GM21737 (cell line): Measurements from ENCODE around the gene GRIN2A.
"Not testable (repeated sequence)": the region's sequence is repeated elsewhere in the genome, so short reads cannot be mapped to it uniquely, and the experiment has no call there.

ENCODE experiments used
- ATAC-seq: cut with Tn5 transposase; IDR thresholded peaks from one replicate; pipeline ENCODE4 v1.9.1; 2021; ENCODE audit warnings: mild to moderate bottlenecking, moderate library complexity; ENCODE audit not compliant: unreplicated experiment

The GRIN2A gene

DNA sequence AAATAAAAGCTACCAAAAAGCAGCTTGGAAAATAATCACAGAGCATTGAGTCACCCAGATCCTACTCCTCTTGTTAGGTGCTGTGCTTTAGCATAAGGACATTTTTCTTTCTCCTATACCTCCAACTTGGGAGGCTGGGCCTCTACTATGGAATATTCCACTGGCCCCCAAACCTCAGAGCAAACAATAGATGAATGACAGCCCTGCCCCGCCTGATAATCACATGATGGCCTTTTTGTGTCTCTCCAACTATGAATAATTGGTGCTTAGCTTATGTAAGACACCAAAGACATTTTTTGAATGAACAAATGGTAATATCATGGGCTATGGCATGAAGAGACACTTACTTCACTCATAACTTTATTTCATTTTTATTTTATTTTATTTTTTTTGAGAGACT is 250.2 kb downstream of the GRIN2A start:
- ATAC-seq = no peak

DNA sequence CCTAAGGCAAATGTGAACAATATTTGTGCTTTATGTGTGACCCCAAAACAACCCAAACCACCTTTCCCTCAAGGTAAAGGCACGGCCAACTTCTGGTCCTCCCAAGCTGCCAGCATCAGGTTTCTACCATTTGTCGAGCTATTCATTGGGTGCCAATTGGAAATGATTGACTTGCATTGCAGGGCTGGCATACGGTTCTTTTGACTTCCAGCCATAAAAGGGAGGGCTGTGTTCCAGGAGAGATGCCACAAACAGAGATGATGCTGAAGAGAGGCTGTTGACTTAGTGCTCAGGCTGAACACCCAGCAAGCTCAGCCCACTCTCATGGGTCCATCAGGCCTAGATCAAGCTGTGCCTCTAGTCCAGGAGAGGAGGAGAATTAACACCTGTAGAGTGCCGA is 252.4 kb downstream of the GRIN2A start:
- no peak for ATAC-seq

DNA sequence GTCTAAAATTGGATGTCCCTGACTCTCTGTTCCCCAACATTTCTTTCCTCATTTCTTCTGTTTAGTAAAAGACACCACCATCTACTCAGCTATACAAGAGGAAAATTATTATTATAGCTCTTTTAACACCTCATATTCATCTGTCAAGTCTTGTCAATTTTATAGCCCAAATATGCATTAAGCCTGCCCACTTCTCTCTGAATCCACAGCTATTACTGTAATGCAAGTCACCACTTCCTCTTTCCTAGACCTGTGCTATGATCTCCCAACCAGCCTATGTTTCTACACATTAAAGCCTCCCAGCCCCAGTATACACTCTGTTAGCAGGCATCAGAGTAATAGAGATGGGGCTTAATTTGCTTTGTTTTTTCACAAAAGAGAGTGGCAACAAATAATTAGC is 252.9 kb downstream of the GRIN2A start:
- no peak for ATAC-seq

DNA sequence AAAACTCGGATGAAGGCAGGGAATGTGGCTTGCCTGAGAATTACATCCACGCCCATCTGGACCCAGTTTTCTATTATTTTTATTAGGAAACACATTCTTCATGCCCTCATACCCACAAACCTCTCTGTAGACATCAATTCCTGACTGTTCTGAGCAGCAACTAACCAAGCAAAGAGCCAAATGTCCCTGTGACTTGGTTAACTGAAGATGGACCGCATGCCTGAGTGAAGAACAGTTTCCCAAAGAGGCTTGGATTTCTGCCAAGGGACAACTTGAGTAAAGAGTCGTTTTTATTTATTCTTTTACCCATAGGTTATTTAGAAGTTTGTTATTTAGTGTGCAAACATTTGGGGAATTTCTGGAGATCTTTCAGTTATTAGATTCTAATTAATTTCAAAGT is 259.8 kb downstream of the GRIN2A start:
- no peak for ATAC-seq

DNA sequence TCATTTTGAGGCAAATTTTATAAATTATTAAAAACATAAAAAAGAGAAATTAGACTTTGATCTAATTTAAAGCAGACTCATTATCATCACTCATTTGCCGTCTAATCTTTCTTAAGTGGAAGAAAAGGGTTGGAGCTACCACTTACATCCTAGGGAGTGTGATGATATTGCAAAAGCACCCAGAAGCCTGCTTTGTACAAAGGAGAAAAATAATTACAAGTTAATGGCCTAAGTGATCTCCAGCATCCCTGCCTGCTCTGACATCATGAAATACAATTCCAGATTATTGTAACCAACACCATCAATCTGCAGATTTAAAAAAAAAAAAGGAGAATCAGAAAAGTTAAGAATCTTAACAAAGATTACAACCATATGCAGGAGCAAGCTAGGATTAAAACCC is 260.2 kb downstream of the GRIN2A start:
- ATAC-seq = no peak

DNA sequence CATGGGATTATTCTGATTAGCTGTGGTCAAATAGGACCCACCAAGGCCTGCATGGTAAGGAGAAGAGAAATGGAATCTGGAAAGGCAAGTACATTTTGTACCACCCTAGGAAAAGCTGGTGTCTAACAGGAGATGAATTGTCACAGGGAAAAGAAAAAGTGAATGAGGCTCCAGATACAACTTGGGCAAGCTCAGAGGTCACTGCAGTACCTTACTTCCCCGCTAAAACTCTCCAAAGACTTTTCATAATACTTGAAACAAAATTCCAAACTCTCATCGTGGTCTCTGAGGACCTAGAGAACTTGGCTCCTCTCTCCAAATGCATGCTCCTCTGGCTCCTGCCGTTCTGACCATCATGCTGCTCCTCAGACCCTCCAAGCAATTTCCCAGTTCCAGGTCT is 262.8 kb downstream of the GRIN2A start:
- ATAC-seq = no peak

DNA sequence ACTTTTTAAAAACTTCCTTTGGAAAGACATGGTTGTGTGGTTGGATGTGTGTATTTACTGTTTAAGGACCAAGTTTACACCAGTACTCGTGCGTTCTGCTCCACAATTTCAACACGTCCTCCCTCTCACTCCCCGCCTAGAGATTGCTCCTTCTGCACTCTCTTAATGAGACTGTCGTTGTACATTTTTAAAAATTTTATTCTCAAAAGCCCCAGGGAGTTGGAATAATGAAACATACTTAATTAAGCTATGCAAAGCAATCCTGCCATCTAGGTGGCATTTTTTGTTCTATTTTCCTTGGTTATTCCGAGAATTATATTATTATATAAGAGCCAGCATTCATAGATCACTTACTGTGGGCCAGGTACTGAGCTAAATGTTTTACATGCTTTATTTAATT is 264.5 kb downstream of the GRIN2A start:
- ATAC-seq = no peak

DNA sequence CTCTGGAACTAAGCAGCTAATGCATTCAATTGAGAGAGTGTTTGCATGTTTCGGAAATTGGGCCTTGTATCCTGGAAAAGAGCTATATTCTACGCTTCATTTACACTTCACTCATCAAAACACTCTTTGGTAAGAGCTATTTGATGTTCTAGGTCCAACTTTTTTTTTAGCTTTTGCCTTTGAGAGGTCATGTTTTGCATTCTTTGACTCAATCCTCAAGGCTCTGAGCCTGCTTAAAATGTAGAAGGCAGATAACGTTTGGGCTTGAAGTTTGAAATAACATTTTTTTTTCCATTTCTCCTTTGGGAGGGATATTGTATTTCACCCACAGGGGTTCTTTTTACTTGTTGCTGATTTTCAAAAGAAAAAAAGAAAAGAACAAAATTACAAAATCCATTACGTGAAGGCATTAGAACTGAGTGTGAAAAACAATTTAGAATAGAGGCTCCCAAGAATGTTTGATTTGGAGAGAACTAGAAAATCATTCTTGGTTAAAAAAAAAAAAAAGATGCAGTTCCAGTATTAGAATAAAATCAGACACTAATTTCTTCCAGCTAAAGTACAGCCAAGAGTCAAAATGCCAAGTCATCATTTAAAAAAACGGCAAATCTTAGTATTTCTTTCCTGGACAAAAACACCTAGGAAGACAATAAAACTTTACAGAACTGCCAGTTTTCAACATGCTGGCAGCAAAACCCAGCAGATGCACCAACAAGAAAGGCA is 268.5 kb downstream of the GRIN2A start:
- no peak for ATAC-seq

DNA sequence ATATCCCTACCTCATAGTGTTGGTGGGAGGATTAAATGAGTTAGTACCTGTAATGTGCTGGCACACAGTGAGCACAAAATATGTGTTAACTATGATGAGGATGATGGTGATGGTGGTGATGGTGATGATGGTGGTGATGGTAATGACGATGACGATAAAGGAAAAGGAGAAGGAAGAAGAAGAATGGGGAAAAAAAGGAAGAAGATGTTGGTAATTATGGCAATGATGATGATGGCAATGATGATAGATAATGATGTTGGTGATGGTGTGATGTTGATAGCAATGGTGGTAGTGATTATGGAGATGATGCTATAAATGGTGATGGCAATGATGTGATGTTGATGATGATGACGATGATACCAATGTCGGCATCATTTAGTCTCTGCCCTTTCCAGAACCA is 270.2 kb downstream of the GRIN2A start:
- ATAC-seq = no peak

DNA sequence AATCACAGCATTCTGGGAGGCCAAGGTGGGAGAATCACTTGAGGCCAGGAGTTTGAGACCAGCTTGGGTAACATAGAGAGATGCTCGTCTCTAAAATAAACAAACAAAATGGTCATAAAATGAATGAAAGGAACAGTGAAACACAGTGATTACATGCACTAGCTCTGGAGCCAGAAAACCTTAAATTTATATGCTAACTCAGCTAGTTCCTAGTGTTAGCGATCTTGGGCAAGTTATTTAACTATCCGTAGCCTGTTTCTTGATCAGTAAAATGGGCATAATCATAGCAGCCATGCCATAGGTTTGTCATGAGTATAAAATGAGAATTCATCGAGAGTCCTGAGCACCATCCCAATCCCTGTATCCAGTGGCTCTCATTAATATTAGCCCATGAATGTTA is 271.0 kb downstream of the GRIN2A start:
- ATAC-seq = no peak

DNA sequence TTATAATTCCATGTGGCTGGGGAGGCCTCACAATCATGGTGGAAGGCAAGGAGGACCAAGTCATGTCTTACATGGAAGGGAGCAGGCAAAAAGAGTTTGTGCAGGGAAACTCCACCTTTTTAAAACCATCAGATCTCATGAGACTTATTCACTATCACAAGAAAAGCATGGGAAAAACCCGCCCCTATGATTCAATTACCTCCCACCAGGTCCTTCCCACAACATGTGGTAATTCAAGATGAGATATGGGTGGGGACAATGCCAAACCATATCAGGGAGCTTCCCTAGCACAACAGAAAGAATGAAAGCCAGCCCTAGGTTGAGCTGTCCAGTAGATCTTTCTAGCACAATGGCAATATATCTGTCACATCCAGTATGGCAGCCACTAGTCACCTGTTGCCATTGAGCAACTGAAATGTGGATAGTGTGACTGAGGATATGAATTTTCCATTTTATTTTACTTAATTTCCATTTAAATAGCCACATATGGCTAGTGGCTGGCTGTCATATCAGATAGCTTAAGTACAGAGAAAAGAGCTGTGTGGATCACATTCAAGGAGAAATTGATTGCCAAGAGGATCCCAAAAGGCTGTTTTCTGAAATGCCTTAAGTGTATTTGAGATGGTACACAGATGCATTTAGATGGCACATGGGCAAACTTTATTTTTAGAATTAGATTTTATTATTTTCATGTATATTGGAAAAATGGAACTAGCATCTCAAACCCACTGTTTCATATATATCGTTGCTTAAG is 273.0 kb downstream of the GRIN2A start:
- ATAC-seq = no peak

DNA sequence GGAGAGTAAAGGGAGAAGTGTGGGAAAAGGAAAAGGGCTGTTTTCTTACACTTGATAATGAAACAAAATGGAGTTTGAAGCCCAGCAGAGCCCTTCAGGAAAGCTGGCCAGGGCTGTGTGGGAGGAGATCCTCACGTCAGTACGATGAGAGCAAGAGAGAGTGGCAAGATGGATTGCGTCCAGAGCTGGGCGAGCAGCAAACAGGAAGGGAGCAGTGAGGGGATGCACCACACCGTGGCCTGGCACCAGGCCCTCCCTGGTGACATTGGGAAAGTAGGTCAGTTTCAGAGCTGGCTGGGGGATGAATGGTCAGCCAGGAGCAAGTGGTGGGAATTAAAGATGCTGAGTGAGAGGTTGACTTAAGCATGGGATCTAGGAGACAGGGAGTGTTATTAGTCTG is 273.6 kb downstream of the GRIN2A start:
- no peak for ATAC-seq

DNA sequence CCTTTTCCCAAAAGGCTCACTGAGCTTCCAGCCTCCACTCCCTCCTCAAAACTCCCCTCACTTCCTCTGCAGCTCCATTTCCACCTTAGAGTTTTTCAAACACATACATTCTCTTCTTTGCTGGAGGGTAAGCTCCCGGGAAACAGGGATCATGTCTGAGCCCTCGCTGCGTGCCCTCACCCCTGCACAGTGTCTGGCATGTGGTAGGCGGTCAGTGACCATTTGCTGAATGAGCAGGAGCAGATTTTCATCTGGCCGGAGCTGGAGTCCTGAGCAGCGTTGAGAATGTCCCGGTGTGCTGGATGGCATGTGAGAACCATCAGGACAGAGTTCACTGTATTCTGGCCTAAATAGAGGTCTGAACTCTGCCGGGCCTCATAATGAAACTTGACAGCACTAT is 274.5 kb downstream of the GRIN2A start:
- no peak for ATAC-seq

DNA sequence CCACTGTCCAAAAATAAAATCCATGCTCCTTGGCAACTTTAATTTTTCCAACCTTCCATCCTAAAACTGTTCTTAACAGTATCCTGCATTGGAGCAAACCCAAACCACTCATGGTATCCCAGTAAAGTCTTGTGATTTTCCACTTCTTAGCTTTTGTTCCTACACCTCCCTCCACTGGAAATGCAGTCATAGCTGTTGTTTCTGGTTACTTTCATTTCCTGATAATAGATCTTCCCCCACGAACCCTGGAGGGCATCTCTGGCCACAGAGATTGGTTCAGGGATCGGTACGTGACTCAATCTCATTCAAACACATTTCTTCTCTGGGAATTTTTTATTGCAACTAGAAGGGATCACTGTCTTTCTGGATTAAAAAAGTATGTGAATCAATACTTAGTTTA is 276.0 kb downstream of the GRIN2A start:
- no peak for ATAC-seq

DNA sequence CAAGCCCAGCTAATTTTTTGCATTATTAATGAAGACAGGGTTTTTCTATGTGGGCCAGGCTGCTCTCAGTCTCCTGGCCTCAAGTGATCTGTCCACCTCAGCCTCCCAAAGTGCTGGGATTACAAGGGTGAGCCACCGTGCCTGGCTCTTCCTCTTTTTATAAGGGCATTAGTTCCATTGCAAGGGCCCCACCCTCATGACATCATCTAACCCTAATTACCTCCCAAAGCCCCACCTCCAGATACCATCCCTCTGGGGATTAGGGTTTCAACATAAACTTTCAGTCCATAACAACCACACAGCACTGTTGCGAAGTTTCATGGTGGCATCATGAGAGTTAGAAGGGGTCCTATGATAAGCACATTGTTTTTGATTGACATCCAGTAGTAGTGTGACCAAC is 277.7 kb downstream of the GRIN2A start:
- ATAC-seq = no peak

DNA sequence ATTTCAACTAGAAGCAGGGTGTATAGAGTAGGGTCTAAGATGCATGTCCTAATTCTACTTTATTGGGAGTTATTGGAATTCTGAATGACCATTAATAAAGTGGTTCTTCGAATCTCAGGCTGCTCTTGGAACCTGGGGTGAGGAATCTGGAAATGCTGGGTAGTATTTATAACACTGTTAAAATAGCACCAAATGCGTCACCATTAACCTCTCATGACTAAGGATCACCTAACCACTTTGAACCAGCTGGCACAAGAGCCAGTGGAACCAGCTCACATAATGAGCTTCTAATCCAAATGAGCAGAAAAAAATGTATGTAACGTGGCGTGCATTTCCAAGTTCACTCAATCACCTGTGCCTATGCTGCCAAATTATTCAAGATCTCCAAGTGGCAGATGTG is 281.7 kb downstream of the GRIN2A start:
- ATAC-seq = no peak

DNA sequence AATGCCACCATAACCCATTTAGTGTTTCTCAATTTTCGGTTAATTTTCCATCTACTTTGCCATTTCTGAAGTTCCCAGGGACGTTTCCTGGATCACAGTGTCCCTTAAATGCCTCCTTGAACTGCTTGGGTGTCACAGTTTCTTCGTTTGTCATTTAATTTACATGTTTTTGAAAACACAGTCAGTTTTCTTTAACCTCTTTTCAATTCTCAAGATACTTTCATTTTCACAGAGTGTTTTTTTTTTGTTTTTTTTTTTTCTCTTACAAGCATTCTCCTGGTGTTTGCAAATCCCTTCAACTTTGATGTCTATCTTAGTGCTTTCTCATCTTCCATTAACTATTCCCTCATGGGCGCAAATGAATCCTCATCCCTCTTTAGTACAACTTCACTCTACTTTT is 283.7 kb downstream of the GRIN2A start:
- ATAC-seq = no peak

DNA sequence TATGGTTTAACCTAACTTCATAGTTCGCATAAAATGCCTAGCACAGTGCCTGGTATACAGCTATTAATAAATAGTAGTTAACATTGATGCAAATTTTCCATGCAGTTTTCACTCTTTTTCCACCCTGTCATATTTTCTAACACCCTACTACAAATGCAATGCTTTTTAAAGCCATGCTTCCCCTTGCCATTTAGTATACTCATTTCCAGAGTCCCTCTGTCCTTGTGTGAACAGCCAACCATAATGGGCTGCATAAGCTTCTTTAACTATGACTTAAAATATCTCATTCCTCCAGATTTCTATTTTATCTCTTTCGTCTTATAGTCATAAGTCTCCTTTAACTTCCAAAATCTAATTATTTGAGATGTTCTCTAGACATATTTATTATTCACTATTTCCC is 284.1 kb downstream of the GRIN2A start:
- no peak for ATAC-seq

DNA sequence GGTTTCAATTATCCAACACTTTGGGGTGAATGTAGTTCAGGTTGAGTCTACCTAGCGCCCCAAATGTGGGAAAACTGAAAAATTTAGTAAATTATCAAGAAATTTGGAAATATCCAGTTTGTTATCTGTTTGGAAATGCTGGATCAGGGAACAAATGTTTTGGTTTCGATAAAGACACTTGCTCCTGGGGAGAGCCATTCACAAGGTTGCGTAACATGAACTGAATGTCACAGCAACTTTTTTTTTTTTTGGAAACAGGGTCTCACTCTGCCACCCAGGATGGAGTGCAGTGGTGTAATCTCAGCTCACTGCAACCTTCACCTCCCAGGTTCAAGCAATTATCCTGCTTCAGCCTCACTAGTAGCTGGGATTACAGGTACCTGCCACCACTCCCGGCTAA is 286.4 kb downstream of the GRIN2A start:
- no peak for ATAC-seq

DNA sequence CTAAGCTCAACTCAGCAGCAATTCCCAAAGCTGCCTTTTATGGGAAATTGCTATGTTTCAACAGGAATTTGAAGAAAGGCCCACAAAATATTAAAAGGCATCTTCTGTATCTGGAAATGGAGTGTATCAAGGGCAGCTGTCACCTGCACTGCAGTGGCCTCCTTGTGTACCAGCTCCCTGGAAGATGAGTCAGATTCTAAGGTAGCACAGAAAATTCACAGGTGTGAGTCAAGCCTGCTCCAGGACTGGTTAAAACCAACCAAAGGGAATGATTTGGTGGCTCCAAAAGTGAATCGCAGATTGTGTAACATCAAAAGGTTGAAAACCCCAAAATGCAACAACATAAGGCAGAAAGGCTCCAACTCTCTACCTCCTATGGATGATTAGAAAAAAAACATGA is 296.4 kb downstream of the GRIN2A start:
- no peak for ATAC-seq

DNA sequence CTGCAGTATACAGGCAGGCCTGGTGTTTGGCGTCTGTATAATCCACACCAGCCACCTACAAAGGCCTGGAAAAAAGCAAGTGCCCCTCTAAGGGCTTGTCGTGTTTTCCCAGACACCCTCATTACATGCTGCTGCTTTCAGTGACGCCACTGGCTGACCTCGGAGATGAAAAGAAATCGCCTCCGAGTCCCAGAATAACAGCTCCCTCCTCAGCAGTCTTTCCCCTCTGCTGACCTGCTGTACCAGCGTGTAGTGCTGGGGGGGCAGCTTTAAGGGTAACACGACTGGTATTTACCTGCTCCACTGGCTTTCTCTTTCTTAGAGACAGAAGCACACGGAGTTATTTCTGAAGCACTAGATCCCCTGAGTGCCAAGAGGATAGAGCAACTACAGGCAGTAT is 296.8 kb downstream of the GRIN2A start:
- no peak for ATAC-seq

DNA sequence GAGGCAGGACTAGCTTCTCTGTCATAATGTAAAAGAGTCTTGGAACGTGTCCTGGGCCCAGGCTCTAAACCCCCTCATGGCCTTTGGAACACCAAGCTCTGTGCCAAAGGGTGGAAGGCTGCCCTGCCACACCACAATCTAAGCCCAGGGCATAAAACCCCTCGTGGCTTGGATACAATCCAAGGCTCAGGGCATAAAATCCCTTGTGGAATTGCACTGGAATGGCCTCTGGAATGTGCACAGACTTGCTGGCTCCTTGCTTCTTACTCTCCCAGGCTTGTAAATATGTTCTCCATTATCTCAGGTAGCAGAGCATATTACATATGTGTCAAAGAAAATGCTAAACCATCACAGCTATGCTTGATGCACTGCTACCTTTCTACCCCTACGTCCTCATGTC is 306.2 kb downstream of the GRIN2A start:
- not testable (repeated sequence) for ATAC-seq

DNA sequence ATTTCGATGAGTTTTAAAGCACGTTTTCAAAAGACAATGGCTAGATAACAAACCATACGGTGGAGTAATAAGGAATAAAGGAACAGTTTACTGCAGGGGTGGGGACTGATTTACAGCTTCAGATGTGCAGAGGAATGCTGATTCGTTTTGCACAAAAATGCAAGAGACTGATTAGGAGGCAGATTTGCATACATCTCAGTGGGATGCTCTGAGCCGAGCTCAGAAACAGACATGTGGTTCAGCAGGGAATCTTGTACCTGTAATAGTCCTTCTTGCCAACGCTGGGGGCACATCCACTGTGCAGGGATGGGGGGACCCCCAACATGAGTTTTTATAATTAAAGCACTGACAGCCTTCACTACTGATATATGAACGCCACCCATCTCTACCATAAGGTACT is 308.0 kb downstream of the GRIN2A start:
- no peak for ATAC-seq
